Thymus (tissue), 11 donors: Measurements from ENCODE around the gene LIMS2. TPM values are rescaled to one million over a fixed set of nuclear protein-coding genes. Genes with fewer than 3 reads are reported as not detected.

Experiments used
- DNase-seq, 9 donors: peaks; one replicate each; pipeline ENCODE4 v3.0.0-alpha.2; 2013; ENCODE audit warnings: low spot score in 9 of 9, low read depth in 6 of 9, missing footprints in 1 of 9
- H3K27ac ChIP-seq, 2 donors: one replicate each; pipeline ENCODE4 v1.5.1; 2013; ENCODE audit warnings: control low read depth in 1 of 2, low read depth in 1 of 2, low read length in 1 of 2, mild to moderate bottlenecking in 1 of 2, moderate library complexity in 1 of 2
- H3K27me3 ChIP-seq, 2 donors: one replicate each; pipeline ENCODE4 v1.5.1; 2013; ENCODE audit warnings: low read length in 1 of 2; ENCODE audit not compliant: control insufficient read depth in 2 of 2, insufficient read depth in 1 of 2
- H3K36me3 ChIP-seq, 2 donors: one replicate each; pipeline ENCODE4 v1.5.1; 2013; ENCODE audit warnings: low read length in 1 of 2, mild to moderate bottlenecking in 1 of 2, moderate library complexity in 1 of 2; ENCODE audit not compliant: control insufficient read depth in 2 of 2, insufficient read depth in 2 of 2
- H3K4me1 ChIP-seq, 2 donors: one replicate each; pipeline ENCODE4 v1.5.1; 2013; ENCODE audit warnings: low read length in 2 of 2; ENCODE audit not compliant: control insufficient read depth in 2 of 2, insufficient read depth in 2 of 2
- H3K4me3 ChIP-seq, 2 donors: one replicate each; pipeline ENCODE4 v1.5.1; 2013; ENCODE audit warnings: low read length in 2 of 2, control low read depth in 1 of 2, mild to moderate bottlenecking in 1 of 2
- H3K9me3 ChIP-seq, 2 donors: one replicate each; pipeline ENCODE4 v1.5.1; 2013; ENCODE audit warnings: low read length in 1 of 2, mild to moderate bottlenecking in 1 of 2; ENCODE audit not compliant: control insufficient read depth in 2 of 2, insufficient read depth in 1 of 2
- WGBS: extraction: QIAGEN DNeasy Blood & Tissue Kit; methylation state at CpG from one replicate; pipeline ENCODE4 v1.1.7; 2013; 5-methylcytosine and 5-hydroxymethylcytosine counted together
- polyA plus RNA-seq: library from polyadenylated mRNA; stranded (reverse); fragments of 200-250 nt; gene quantifications from one replicate; pipeline ENCODE4 v1.2.3, GENCODE V29; 2013
- total RNA-seq: library from RNA; stranded (reverse); fragments of 120-200 nt; gene quantifications from one replicate; pipeline ENCODE4 v1.2.4, GENCODE V29; 2013
- donor health status: healthy.

The LIMS2 gene
- total and polyA plus RNA-seq, 2 donors = 8.7 to 45.1 TPM

- no peak for DNase-seq
- Histone ChIP-seq H3K27ac (no peak overlapping the region), H3K27me3 (no peaks in the 10 kb centered on the region), H3K4me1 (peaks cover 0 to 8% of the 10 kb centered on the region in 2 donors), H3K9me3 (no peaks in the 10 kb centered on the region), H3K4me3 (no peak overlapping the region), H3K36me3 (no peaks in the 10 kb centered on the region)
- WGBS = 94% methylated on average over 5 of the region's 5 CpGs
Observed at GRCh38 chr2:127589841-127590240, 85.5 kb downstream of the LIMS2 start.

DNA sequence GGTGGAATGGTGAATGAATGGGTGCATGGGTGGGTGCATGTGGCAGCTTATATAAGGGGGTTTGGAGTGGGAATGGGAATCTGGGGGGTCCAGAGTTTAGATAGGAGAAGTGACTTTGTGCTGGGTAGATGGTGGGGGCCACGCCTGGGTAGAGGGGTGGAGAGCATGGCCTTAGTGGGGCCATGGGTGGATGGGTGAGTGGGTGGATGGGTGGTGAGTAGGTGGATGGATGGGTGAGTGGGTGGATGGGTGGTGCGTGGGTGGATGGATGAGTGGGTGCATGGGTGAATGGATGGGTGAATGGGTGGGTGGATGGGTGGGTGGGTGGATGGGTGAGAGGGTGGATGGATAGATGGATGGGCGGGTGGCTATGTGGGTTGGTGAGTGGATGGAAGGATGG, 86.0 kb downstream of the LIMS2 start:
- Histone ChIP-seq H3K27me3 (no peaks in the 10 kb centered on the region), H3K4me1 (peaks cover 0 to 8% of the 10 kb centered on the region in 2 donors), H3K27ac (no peak overlapping the region), H3K36me3 (no peaks in the 10 kb centered on the region), H3K4me3 (no peak overlapping the region), H3K9me3 (no peaks in the 10 kb centered on the region)
- WGBS = 96% methylated on average over 3 of the region's 3 CpGs
- DNase-seq = no peak

Other genes with a start within 250 kb of the LIMS2 start
- gene IWS1, start 149.0 kb downstream of the LIMS2 start, total RNA-seq = 47.6 TPM
- gene IWS1, start 149.0 kb downstream of the LIMS2 start, polyA plus RNA-seq = 33.5 TPM
- 4.4 TPM for gene MYO7B, start 139.8 kb downstream of the LIMS2 start, total RNA-seq
- gene MYO7B, start 139.8 kb downstream of the LIMS2 start, polyA plus RNA-seq = 5.2 TPM
- under 0.01 TPM for gene GPR17, start 29.4 kb downstream of the LIMS2 start, total RNA-seq
- gene GPR17, start 29.4 kb downstream of the LIMS2 start, polyA plus RNA-seq = 0.07 TPM
- 7.3 TPM for gene SFT2D3, start 26.0 kb upstream of the LIMS2 start, total RNA-seq
- 8.8 TPM for gene SFT2D3, start 26.0 kb upstream of the LIMS2 start, polyA plus RNA-seq
- 39.0 TPM for gene WDR33, start 135.6 kb upstream of the LIMS2 start, total RNA-seq
- gene WDR33, start 135.6 kb upstream of the LIMS2 start, polyA plus RNA-seq = 26.4 TPM
- gene POLR2D, start 182.6 kb upstream of the LIMS2 start, total RNA-seq = 23.5 TPM
- 17.2 TPM for gene POLR2D, start 182.6 kb upstream of the LIMS2 start, polyA plus RNA-seq
- 6.7 TPM for gene AMMECR1L, start 210.4 kb upstream of the LIMS2 start, total RNA-seq
- 12.0 TPM for gene AMMECR1L, start 210.4 kb upstream of the LIMS2 start, polyA plus RNA-seq